ENCODE measurements around the gene HIVEP3.

DNA sequence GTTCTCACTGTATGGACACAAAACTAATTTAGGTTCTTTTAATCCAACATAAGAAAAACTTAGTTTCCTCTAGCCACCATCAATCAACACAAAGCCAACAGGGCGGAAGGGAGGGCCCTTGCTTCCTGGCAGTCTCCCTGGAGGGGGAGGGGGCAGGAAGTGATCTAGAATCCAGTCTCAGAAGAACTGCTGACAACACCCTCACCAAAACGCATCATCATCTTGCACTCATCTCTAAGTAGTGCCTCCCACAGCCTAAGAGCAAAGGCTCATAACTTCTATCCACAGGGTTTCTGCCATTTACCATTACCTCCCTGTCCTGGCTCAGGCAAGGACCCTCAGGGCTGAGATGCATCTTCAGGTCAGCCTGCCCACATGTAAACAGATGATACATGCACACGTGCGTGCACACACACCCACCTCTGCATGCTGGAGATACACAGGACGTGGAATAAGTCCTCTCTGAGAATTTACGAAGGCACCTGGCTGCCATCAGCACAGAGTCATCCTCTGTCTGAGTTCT lies 20.5 kb downstream of the HIVEP3 start:
- TF ChIP-seq ZNF274 (IDR thresholded peaks at IDR 0.05; ENCODE audit: low read length) (no peak), ZNF274 (tag by site-specific recombination; IDR thresholded peaks at IDR 0.05; ENCODE audit: borderline replicate concordance) (no peak), ZNF423 (tag by site-specific recombination; IDR thresholded peaks at IDR 0.05) (no peak), ZNF830 (tag by site-specific recombination; IDR thresholded peaks at IDR 0.05; ENCODE audit: low read depth) (no peak), PRDM1 (tag by site-specific recombination; IDR thresholded peaks at IDR 0.05) (no peak), ZNF560 (tag by site-specific recombination; IDR thresholded peaks at IDR 0.05; ENCODE audit: borderline replicate concordance) (no peak), TCF7L2 (IDR thresholded peaks at IDR 0.05; ENCODE audit: borderline replicate concordance, low read depth, low read length) (no peak), ZEB2 (tag by site-specific recombination; IDR thresholded peaks at IDR 0.05) (no peak), YY1 (tag by site-specific recombination; IDR thresholded peaks at IDR 0.05) (no peak)
- TF ChIP-seq, protein P1, sequence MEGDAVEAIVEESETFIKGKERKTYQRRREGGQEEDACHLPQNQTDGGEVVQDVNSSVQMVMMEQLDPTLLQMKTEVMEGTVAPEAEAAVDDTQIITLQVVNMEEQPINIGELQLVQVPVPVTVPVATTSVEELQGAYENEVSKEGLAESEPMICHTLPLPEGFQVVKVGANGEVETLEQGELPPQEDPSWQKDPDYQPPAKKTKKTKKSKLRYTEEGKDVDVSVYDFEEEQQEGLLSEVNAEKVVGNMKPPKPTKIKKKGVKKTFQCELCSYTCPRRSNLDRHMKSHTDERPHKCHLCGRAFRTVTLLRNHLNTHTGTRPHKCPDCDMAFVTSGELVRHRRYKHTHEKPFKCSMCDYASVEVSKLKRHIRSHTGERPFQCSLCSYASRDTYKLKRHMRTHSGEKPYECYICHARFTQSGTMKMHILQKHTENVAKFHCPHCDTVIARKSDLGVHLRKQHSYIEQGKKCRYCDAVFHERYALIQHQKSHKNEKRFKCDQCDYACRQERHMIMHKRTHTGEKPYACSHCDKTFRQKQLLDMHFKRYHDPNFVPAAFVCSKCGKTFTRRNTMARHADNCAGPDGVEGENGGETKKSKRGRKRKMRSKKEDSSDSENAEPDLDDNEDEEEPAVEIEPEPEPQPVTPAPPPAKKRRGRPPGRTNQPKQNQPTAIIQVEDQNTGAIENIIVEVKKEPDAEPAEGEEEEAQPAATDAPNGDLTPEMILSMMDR (tag by site-specific recombination; IDR thresholded peaks at IDR 0.05) = no peak
- TF ChIP-seq, protein P2, sequence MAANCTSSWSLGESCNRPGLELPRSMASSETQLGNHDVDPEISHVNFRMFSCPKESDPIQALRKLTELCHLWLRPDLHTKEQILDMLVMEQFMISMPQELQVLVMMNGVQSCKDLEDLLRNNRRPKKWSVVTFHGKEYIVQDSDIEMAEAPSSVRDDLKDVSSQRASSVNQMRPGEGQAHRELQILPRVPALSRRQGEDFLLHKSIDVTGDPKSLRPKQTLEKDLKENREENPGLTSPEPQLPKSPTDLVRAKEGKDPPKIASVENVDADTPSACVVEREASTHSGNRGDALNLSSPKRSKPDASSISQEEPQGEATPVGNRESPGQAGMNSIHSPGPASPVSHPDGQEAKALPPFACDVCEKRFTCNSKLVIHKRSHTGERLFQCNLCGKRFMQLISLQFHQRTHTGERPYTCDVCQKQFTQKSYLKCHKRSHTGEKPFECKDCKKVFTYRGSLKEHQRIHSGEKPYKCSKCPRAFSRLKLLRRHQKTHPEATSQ (tag by site-specific recombination; IDR thresholded peaks at IDR 0.05) = no peak
- TF ChIP-seq, protein P3, sequence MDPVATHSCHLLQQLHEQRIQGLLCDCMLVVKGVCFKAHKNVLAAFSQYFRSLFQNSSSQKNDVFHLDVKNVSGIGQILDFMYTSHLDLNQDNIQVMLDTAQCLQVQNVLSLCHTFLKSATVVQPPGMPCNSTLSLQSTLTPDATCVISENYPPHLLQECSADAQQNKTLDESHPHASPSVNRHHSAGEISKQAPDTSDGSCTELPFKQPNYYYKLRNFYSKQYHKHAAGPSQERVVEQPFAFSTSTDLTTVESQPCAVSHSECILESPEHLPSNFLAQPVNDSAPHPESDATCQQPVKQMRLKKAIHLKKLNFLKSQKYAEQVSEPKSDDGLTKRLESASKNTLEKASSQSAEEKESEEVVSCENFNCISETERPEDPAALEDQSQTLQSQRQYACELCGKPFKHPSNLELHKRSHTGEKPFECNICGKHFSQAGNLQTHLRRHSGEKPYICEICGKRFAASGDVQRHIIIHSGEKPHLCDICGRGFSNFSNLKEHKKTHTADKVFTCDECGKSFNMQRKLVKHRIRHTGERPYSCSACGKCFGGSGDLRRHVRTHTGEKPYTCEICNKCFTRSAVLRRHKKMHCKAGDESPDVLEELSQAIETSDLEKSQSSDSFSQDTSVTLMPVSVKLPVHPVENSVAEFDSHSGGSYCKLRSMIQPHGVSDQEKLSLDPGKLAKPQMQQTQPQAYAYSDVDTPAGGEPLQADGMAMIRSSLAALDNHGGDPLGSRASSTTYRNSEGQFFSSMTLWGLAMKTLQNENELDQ (tag by site-specific recombination; IDR thresholded peaks at IDR 0.05; ENCODE audit: low read depth) = no peak

All from HEK293 (cell line).